GM08714 (cell line): ENCODE data around the gene BPIFB1.

Experiments used
- H3K4me3 ChIP-seq: fragments of 200-500 bp; sonication (Bioruptor generic); 2 replicates; pipeline ENCODE4 v1.5.1; 2014; ENCODE audit warnings: mild to moderate bottlenecking, low read length, inconsistent platforms
- ZNF274 ChIP-seq: IDR thresholded peaks from 2 replicates; pipeline ENCODE4 v1.6.1; 2012; ENCODE audit warnings: mild to moderate bottlenecking, low read depth, low read length

BPIFB1 gene, protein sequence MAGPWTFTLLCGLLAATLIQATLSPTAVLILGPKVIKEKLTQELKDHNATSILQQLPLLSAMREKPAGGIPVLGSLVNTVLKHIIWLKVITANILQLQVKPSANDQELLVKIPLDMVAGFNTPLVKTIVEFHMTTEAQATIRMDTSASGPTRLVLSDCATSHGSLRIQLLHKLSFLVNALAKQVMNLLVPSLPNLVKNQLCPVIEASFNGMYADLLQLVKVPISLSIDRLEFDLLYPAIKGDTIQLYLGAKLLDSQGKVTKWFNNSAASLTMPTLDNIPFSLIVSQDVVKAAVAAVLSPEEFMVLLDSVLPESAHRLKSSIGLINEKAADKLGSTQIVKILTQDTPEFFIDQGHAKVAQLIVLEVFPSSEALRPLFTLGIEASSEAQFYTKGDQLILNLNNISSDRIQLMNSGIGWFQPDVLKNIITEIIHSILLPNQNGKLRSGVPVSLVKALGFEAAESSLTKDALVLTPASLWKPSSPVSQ

GRCh38 chr20:33282991-33283555 is at the start of gene BPIFB1:
Gene BPIFB1 (plus strand): TSS chr20:33283214. CDS start chr20:33286074, 2,860 bp downstream.
- TF ChIP-seq ZNF274 = no peak
- no peak within 1 kb of the TSS for H3K4me3 ChIP-seq

DNA sequence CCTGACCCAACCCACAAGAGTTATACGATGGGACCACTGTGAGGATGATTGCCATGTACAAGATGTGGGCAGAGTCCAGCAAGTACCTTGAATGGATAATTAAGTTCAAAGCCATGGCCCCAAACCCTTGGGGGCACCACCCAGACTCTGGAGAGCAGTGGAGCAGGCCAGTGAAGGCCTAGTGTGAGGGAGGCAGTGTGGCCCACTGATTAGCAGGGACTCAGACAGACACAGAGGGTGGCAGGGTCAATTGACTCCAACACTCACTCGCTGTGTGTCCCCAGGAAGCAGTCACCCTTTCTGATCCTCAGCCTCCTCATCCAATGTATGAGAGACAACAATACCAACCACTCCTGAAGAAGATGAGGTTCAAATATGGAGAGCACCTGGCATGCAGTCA is 49.0 kb upstream of the BPIFB1 start:
- TF ChIP-seq ZNF274 = no peak
- no peak overlapping the region for H3K4me3 ChIP-seq

GRCh38 chr20:33235696-33236095 is 47.3 kb upstream of the BPIFB1 start, which contains the start of gene BPIFA1:
Gene BPIFA1 (plus strand): TSS chr20:33235996. CDS start chr20:33237712, 1,716 bp downstream.
- no peak within 1 kb of the TSS for H3K4me3 ChIP-seq
- TF ChIP-seq ZNF274 = no peak

DNA sequence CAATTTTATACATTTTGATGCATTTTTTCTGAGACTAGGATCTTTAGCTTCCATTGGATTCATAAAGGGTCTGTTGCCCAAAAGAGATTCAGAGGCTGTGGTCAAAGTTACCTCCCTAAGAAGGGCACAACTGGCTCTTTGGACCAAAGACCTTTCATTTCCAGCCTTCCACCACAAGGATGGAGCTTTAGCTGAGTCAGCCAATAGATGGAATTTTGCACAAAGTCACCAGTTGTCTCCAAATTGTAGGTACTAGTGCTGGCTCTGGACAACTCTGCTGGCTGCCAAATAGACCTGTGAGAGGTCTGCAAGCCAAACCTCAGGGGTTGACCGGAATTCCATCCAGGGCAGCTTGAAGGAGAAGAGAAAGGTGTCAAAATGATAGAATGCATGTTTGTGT is 46.7 kb upstream of the BPIFB1 start:
- H3K4me3 ChIP-seq = no peak overlapping the region
- TF ChIP-seq ZNF274 = no peak

GRCh38 chr20:33237989-33238388 is 45.0 kb upstream of the BPIFB1 start:
- H3K4me3 ChIP-seq = no peak overlapping the region
- no peak for TF ChIP-seq ZNF274

GRCh38 chr20:33239418-33239817 is 43.6 kb upstream of the BPIFB1 start:
- no peak for TF ChIP-seq ZNF274
- H3K4me3 ChIP-seq = no peak overlapping the region

DNA sequence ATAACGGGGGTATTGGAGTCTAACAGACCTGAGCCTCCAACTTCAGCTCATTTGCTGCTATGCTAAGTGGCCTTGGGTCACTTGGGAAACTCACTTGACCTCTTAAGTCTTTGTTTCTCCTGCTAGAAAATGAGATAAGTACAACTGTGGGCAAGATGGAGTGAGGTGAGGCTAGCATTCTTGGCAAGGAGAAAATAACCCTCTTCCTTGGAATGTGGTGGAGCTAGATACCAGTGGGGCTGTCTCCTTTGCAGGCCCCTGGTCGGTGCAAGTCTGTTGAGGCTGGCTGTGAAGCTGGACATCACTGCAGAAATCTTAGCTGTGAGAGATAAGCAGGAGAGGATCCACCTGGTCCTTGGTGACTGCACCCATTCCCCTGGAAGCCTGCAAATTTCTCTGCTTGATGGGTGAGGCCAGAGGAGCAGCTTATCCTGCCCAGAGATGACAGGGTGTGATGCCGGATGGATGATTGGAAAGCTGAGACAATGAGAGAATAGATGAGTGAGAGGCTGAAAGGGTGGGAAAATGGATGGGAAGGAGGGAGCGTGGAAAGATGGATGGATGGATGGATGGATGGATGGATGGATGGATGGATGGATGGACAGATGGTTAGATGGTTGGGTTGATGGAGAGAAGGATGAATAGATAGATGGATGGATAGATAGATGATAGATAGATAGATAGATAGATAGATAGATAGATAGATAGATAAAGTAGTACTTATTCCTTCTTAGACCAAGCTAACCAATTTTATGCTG is 42.9 kb upstream of the BPIFB1 start:
- no peak overlapping the region for H3K4me3 ChIP-seq
- no peak for TF ChIP-seq ZNF274

DNA sequence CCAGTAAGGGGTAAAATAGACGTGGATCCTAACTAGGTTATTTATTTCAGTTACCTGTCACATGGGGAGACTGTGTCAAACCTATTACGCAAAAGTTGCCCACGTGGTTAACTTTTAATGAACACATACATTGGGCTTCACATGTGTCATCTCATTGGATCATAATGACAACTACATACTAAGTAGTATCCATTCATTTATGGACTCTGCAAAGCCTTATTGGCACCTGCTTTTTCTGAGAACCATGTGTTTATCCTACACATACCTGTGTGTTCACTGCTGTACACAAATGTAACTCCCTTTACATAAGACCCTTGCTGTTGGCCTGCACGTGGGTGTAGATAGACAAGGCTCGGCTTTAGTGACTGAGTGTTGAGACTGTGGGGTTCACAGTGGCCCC is 42.1 kb upstream of the BPIFB1 start:
- H3K4me3 ChIP-seq = no peak overlapping the region
- no peak for TF ChIP-seq ZNF274

- TF ChIP-seq ZNF274 = no peak
- no peak overlapping the region for H3K4me3 ChIP-seq
Measured at GRCh38 chr20:33242319-33243100, 40.5 kb upstream of the BPIFB1 start.

GRCh38 chr20:33246077-33246476 is 36.9 kb upstream of the BPIFB1 start:
- no peak for TF ChIP-seq ZNF274
- H3K4me3 ChIP-seq = no peak overlapping the region

- TF ChIP-seq ZNF274 = no peak
Measured at GRCh38 chr20:33249456-33249855, 33.6 kb upstream of the BPIFB1 start.

GRCh38 chr20:33250666-33251065 is 32.3 kb upstream of the BPIFB1 start:
- TF ChIP-seq ZNF274 = no peak
- H3K4me3 ChIP-seq = no peak overlapping the region

More at GRCh38 chr20:33249456-33249855, 33.6 kb upstream of the BPIFB1 start:
- no peak overlapping the region for H3K4me3 ChIP-seq

GRCh38 chr20:33251496-33251895 is 31.5 kb upstream of the BPIFB1 start:
- TF ChIP-seq ZNF274 = no peak

DNA sequence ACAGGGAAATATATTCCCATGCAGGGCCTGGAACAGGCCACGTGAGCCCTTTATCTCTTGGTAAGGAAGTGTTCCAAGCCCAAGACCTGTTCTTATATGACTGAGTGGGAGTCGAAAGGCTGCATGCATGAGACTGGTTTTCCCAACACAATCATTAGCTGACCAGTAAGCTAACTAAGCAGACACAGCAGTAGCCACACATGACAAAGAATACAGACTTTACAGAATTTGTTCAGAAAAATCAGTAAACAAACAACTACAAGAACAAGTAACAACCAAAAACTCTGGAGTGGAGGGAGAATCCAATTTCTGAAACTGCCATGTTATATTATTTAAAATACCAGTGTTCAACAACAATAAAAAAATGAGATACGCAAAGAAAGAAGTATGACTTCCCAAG is 30.6 kb upstream of the BPIFB1 start:
- no peak for TF ChIP-seq ZNF274
- no peak overlapping the region for H3K4me3 ChIP-seq

More at GRCh38 chr20:33251496-33251895, 31.5 kb upstream of the BPIFB1 start:
- no peak overlapping the region for H3K4me3 ChIP-seq
